Activated naive CD4-positive, alpha-beta T cell treated with anti-CD3 and anti-CD28 coated beads for 36 hours (primary cell): ENCODE data around the gene SERPING1. TPM values are rescaled to one million over a fixed set of nuclear protein-coding genes. Genes with fewer than 3 reads are reported as not detected.

Experiments used
- CTCF ChIA-PET: fragments of 350-600 bp; sonication (Branson Sonifier 250); formaldehyde crosslinking; loops from one replicate; lab custom pipeline; 2021; ENCODE audit warnings: antibody characterized with exemption; lab: Charles Lee
- DNase-seq: peaks from one replicate; pipeline ENCODE4 v3.0.0-alpha.2; 2020
- H3K27ac Mint-ChIP-seq: one replicate; pipeline ENCODE4 v1.8.0; 2021; ENCODE audit warnings: mild to moderate bottlenecking, mixed read lengths
- H3K27me3 Mint-ChIP-seq: one replicate; pipeline ENCODE4 v1.8.0; 2021; ENCODE audit warnings: low read depth, mixed read lengths
- H3K36me3 Mint-ChIP-seq: one replicate; pipeline ENCODE4 v1.8.0; 2021; ENCODE audit warnings: low read depth, mixed read lengths
- H3K4me1 Mint-ChIP-seq: one replicate; pipeline ENCODE4 v1.8.0; 2021; ENCODE audit warnings: low read depth, mixed read lengths
- H3K4me3 Mint-ChIP-seq: one replicate; pipeline ENCODE4 v1.8.0; 2021; ENCODE audit warnings: mild to moderate bottlenecking, moderate library complexity, mixed read lengths
- H3K9me3 Mint-ChIP-seq: one replicate; pipeline ENCODE4 v1.8.0; 2021; ENCODE audit warnings: mixed read lengths
- intact Hi-C: fragments of 100-400 bp; cut with micrococcal nuclease; formaldehyde crosslinking; loops from one replicate; pipeline ENCODE4 v1.15.1; 2023
- total RNA-seq, 2 experiments: library from RNA; stranded (reverse); gene quantifications; one replicate each; pipeline ENCODE4 v1.2.3, GENCODE V29; 2021

SERPING1 gene
- total RNA-seq, 2 experiments from 2014 or later = 0.17 to 0.43 TPM

- CTCF ChIA-PET = interaction anchor here (0.9 kb wide), 1 partner anchor 8 kb away, joined by 3 read pairs; no protein-coding TSS in a partner anchor
- Mint-ChIP-seq H3K27ac (no peak overlapping the region), H3K36me3 (no peaks in the 10 kb centered on the region), H3K9me3 (no peaks in the 10 kb centered on the region), H3K27me3 (peaks cover 17% of the 10 kb centered on the region), H3K4me1 (peaks cover 3% of the 10 kb centered on the region), H3K4me3 (no peak overlapping the region)
- no peak for DNase-seq
- intact Hi-C loops = no loop called here
Measured at GRCh38 chr11:57598831-57599155, 1.3 kb downstream of the SERPING1 start.

GRCh38 chr11:57599381-57599780, 1.9 kb downstream of the SERPING1 start:
- H3K9me3 Mint-ChIP-seq = no peaks in the 10 kb centered on the region
- DNase-seq = no peak
- peaks cover 3% of the 10 kb centered on the region for H3K4me1 Mint-ChIP-seq
- CTCF ChIA-PET = no interaction called here
- H3K36me3 Mint-ChIP-seq = no peaks in the 10 kb centered on the region
- H3K27me3 Mint-ChIP-seq = peaks cover 17% of the 10 kb centered on the region
- intact Hi-C loops = no loop called here
- H3K27ac Mint-ChIP-seq = no peak overlapping the region
- H3K4me3 Mint-ChIP-seq = no peak overlapping the region

- Mint-ChIP-seq H3K27me3 (peaks cover 17% of the 10 kb centered on the region), H3K27ac (no peak overlapping the region), H3K4me1 (peaks cover 3% of the 10 kb centered on the region), H3K9me3 (no peaks in the 10 kb centered on the region), H3K4me3 (no peak overlapping the region), H3K36me3 (no peaks in the 10 kb centered on the region)
- CTCF ChIA-PET = interaction anchor here (0.6 to 0.9 kb wide), 2 partner anchors 144 to 229 kb away, joined by 3 to 5 read pairs; no protein-coding TSS in a partner anchor
- intact Hi-C loops = no loop called here
- no peak for DNase-seq
Measured at GRCh38 chr11:57601297-57601696, 3.8 kb downstream of the SERPING1 start.

GRCh38 chr11:57604296-57605027, 7.0 kb downstream of the SERPING1 start:
- Mint-ChIP-seq H3K4me1 (no peaks in the 10 kb centered on the region), H3K36me3 (no peaks in the 10 kb centered on the region), H3K27me3 (peaks cover 2% of the 10 kb centered on the region), H3K4me3 (no peak overlapping the region), H3K9me3 (no peaks in the 10 kb centered on the region), H3K27ac (no peak overlapping the region)
- intact Hi-C loops = no loop called here
- CTCF ChIA-PET = interaction anchor here (0.6 to 1.8 kb wide), 7 partner anchors 30 to 758 kb away, joined by 3 to 9 read pairs (median 5); partner anchors contain the start of gene UBE2L6
- no peak for DNase-seq

GRCh38 chr11:57605028-57605420, 7.5 kb downstream of the SERPING1 start:
- Mint-ChIP-seq H3K4me1 (no peaks in the 10 kb centered on the region), H3K27me3 (peaks cover 2% of the 10 kb centered on the region), H3K4me3 (no peak overlapping the region), H3K36me3 (no peaks in the 10 kb centered on the region), H3K27ac (no peak overlapping the region), H3K9me3 (no peaks in the 10 kb centered on the region)
- intact Hi-C loops = no loop called here
- no peak for DNase-seq
- CTCF ChIA-PET = interaction anchor here (0.6 to 1.8 kb wide), 8 partner anchors 30 to 804 kb away, joined by 3 to 9 read pairs (median 4); partner anchors contain the start of gene UBE2L6

GRCh38 chr11:57610170-57610569, 12.7 kb downstream of the SERPING1 start:
- H3K27me3 Mint-ChIP-seq = no peaks in the 10 kb centered on the region
- H3K27ac Mint-ChIP-seq = no peak overlapping the region
- H3K4me3 Mint-ChIP-seq = no peak overlapping the region
- intact Hi-C loops = no loop called here
- CTCF ChIA-PET = interaction anchor here (0.7 to 1.3 kb wide), 2 partner anchors 22 to 116 kb away, joined by 3 to 4 read pairs; no protein-coding TSS in a partner anchor
- H3K36me3 Mint-ChIP-seq = no peaks in the 10 kb centered on the region
- H3K4me1 Mint-ChIP-seq = no peaks in the 10 kb centered on the region
- no peaks in the 10 kb centered on the region for H3K9me3 Mint-ChIP-seq
- DNase-seq = no peak

- no peak overlapping the region for H3K4me3 Mint-ChIP-seq
- DNase-seq = no peak
- no peaks in the 10 kb centered on the region for H3K27me3 Mint-ChIP-seq
- no peaks in the 10 kb centered on the region for H3K36me3 Mint-ChIP-seq
- peaks cover 2% of the 10 kb centered on the region for H3K9me3 Mint-ChIP-seq
- no peaks in the 10 kb centered on the region for H3K4me1 Mint-ChIP-seq
- CTCF ChIA-PET = interaction anchor here (0.7 to 1.4 kb wide), 3 partner anchors 30 to 130 kb away, joined by 3 read pairs; no protein-coding TSS in a partner anchor
- intact Hi-C loops = no loop called here
- no peak overlapping the region for H3K27ac Mint-ChIP-seq
Measured at GRCh38 chr11:57614234-57614772, 16.8 kb downstream of the SERPING1 start.

- Mint-ChIP-seq H3K36me3 (no peaks in the 10 kb centered on the region), H3K27ac (no peak overlapping the region), H3K9me3 (peaks cover 7% of the 10 kb centered on the region), H3K27me3 (no peaks in the 10 kb centered on the region), H3K4me3 (no peak overlapping the region), H3K4me1 (no peaks in the 10 kb centered on the region)
- no peak for DNase-seq
- intact Hi-C loops = no loop called here
- CTCF ChIA-PET = no interaction called here
Measured at GRCh38 chr11:57615308-57615707, 17.8 kb downstream of the SERPING1 start.

- no peaks in the 10 kb centered on the region for H3K4me1 Mint-ChIP-seq
- H3K36me3 Mint-ChIP-seq = no peaks in the 10 kb centered on the region
- CTCF ChIA-PET = no interaction called here
- H3K4me3 Mint-ChIP-seq = no peak overlapping the region
- peaks cover 11% of the 10 kb centered on the region for H3K9me3 Mint-ChIP-seq
- no peak for DNase-seq
- no peak overlapping the region for H3K27ac Mint-ChIP-seq
- H3K27me3 Mint-ChIP-seq = no peaks in the 10 kb centered on the region
- intact Hi-C loops = no loop called here
Measured at GRCh38 chr11:57616595-57616994, 19.1 kb downstream of the SERPING1 start.

- H3K36me3 Mint-ChIP-seq = no peaks in the 10 kb centered on the region
- no peak for DNase-seq
- intact Hi-C loops = no loop called here
- CTCF ChIA-PET = interaction anchor here (1.0 to 1.2 kb wide), 2 partner anchors 26 to 135 kb away, joined by 3 read pairs; no protein-coding TSS in a partner anchor
- H3K27ac Mint-ChIP-seq = no peak overlapping the region
- H3K4me1 Mint-ChIP-seq = no peaks in the 10 kb centered on the region
- peaks cover 5% of the 10 kb centered on the region for H3K27me3 Mint-ChIP-seq
- H3K9me3 Mint-ChIP-seq = peaks cover 11% of the 10 kb centered on the region
- H3K4me3 Mint-ChIP-seq = no peak overlapping the region
Measured at GRCh38 chr11:57618438-57618837, 21.0 kb downstream of the SERPING1 start.

- intact Hi-C loops = no loop called here
- Mint-ChIP-seq H3K4me1 (no peaks in the 10 kb centered on the region), H3K36me3 (no peaks in the 10 kb centered on the region), H3K27ac (no peak overlapping the region), H3K9me3 (peaks cover 11% of the 10 kb centered on the region), H3K27me3 (peaks cover 5% of the 10 kb centered on the region), H3K4me3 (no peak overlapping the region)
- DNase-seq = no peak
- CTCF ChIA-PET = interaction anchor here (1.3 kb wide), 1 partner anchor 25 kb away, joined by 8 read pairs; no protein-coding TSS in a partner anchor
Measured at GRCh38 chr11:57619331-57619730, 21.8 kb downstream of the SERPING1 start.

GRCh38 chr11:57620467-57620866, 23.0 kb downstream of the SERPING1 start:
- peaks cover 5% of the 10 kb centered on the region for H3K27me3 Mint-ChIP-seq
- H3K4me1 Mint-ChIP-seq = no peaks in the 10 kb centered on the region
- no peak for DNase-seq
- H3K27ac Mint-ChIP-seq = no peak overlapping the region
- CTCF ChIA-PET = interaction anchor here (1.3 kb wide), 1 partner anchor 24 kb away, joined by 8 read pairs; no protein-coding TSS in a partner anchor
- H3K36me3 Mint-ChIP-seq = no peaks in the 10 kb centered on the region
- intact Hi-C loops = no loop called here
- H3K9me3 Mint-ChIP-seq = peaks cover 11% of the 10 kb centered on the region
- no peak overlapping the region for H3K4me3 Mint-ChIP-seq
